ENCODE results near the gene DNAJB1. TPM values are rescaled to one million over a fixed set of nuclear protein-coding genes. Genes with fewer than 3 reads are reported as not detected.
"Not testable (repeated sequence)": the region's sequence is repeated elsewhere in the genome, so short reads cannot be mapped to it uniquely, and the experiment has no call there.

DNAJB1 gene
- total and polyA plus RNA-seq, 2 experiments from 2014 or later = 101 to 124 TPM

DNA sequence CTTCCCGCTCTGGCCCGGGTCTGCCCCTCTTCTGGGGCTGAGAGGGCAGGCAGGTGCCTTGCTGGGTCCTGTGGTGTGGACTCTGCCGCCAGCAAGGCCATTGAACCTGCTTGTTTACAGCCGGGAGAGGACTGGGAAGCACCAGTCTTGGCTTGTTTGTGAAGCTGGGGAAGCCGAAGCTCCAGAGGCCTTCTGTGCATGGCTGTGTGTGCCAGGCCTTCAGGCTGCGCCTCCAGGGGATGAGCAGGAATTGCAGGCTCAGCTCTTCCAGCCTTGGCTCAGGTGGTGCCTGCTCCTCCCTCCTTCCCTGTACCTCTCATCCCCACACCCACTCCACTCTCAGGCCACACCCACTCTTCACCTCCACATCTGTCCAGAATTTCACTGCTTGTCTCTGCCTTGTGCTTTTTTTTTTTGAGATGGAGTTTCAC, 36.2 kb upstream of the DNAJB1 start:
- H3K9ac ChIP-seq = no peak overlapping the region
- no peaks in the 10 kb centered on the region for H3K36me3 ChIP-seq (ENCODE audit: low read depth)
- in situ Hi-C loops (cut with MboI) = no loop called here
- no peak overlapping the region for H3K4me3 ChIP-seq
- no peak overlapping the region for H3K4me2 ChIP-seq (ENCODE audit: unreplicated experiment)
- no peak for DNase-seq
- H3K27me3 ChIP-seq (replicated peaks; ENCODE audit: insufficient read depth) = no peaks in the 10 kb centered on the region
- TF ChIP-seq EZH2 (IDR thresholded peaks at IDR 0.05; ENCODE audit: insufficient read depth, poor library complexity, severe bottlenecking) = no peak
- TF ChIP-seq EZH2phosphoT487 (IDR thresholded peaks at IDR 0.05; ENCODE audit: insufficient read depth, low read depth) = no peak
- H3K4me1 ChIP-seq (ENCODE audit: insufficient read depth) = peaks cover 6% of the 10 kb centered on the region; the same call in 1 of the 2 replicates
- no peaks in the 10 kb centered on the region for H3K79me2 ChIP-seq (ENCODE audit: insufficient read depth)
- H3K9me2 ChIP-seq (ENCODE audit: insufficient read depth) = no peaks in the 10 kb centered on the region
- H3K9me3 ChIP-seq (ENCODE audit: low read depth) = no peaks in the 10 kb centered on the region
- no peaks in the 10 kb centered on the region for H4K20me1 ChIP-seq (ENCODE audit: insufficient read depth)
- no peaks in the 10 kb centered on the region for H3F3A ChIP-seq (ENCODE audit: insufficient read depth)
- no peak overlapping the region for H2AFZ ChIP-seq
- WGBS, 2 experiments (ENCODE audit: low coverage in 1 of 2, low lambda C conversion rate in 2 of 2, missing lambda C conversion rate in 2 of 2) = 60 to 81% methylated on average over 5 to 6 of the region's 6 CpGs
- H3K27ac ChIP-seq = no peak overlapping the region

GRCh38 chr19:14553939-14554243, 35.7 kb upstream of the DNAJB1 start:
- Histone ChIP-seq H3K9me3 (ENCODE audit: low read depth) (no peaks in the 10 kb centered on the region), H3K4me3 (no peak overlapping the region), H3K79me2 (ENCODE audit: insufficient read depth) (no peaks in the 10 kb centered on the region), H3K27ac (no peak overlapping the region), H3K27me3 (replicated peaks; ENCODE audit: insufficient read depth) (no peaks in the 10 kb centered on the region), H3K36me3 (ENCODE audit: low read depth) (no peaks in the 10 kb centered on the region), H3K9ac (no peak overlapping the region), H3K4me2 (ENCODE audit: unreplicated experiment) (no peak overlapping the region), H3K4me1 (ENCODE audit: insufficient read depth) (peaks cover 6% of the 10 kb centered on the region; the same call in 1 of the 2 replicates), H3F3A (ENCODE audit: insufficient read depth) (no peaks in the 10 kb centered on the region), H4K20me1 (ENCODE audit: insufficient read depth) (no peaks in the 10 kb centered on the region), H2AFZ (no peak overlapping the region), H3K9me2 (ENCODE audit: insufficient read depth) (no peaks in the 10 kb centered on the region)
- 58 to 66% methylated on average over 9 of the region's 9 CpGs for WGBS, 2 experiments (ENCODE audit: low coverage in 1 of 2, low lambda C conversion rate in 2 of 2, missing lambda C conversion rate in 2 of 2)
- in situ Hi-C loops (cut with MboI) = no loop called here
- DNase-seq = no peak
- TF ChIP-seq EZH2phosphoT487 (IDR thresholded peaks at IDR 0.05; ENCODE audit: insufficient read depth, low read depth) (no peak), EZH2 (IDR thresholded peaks at IDR 0.05; ENCODE audit: insufficient read depth, poor library complexity, severe bottlenecking) (no peak)

GRCh38 chr19:14553042-14553938, 35.1 kb upstream of the DNAJB1 start:
- no peak overlapping the region for H3K27ac ChIP-seq
- no peak overlapping the region for H2AFZ ChIP-seq
- H3F3A ChIP-seq (ENCODE audit: insufficient read depth) = no peaks in the 10 kb centered on the region
- no peaks in the 10 kb centered on the region for H3K9me2 ChIP-seq (ENCODE audit: insufficient read depth)
- DNase-seq = no peak
- no peaks in the 10 kb centered on the region for H3K27me3 ChIP-seq (replicated peaks; ENCODE audit: insufficient read depth)
- no peaks in the 10 kb centered on the region for H4K20me1 ChIP-seq (ENCODE audit: insufficient read depth)
- no peak overlapping the region for H3K4me2 ChIP-seq (ENCODE audit: unreplicated experiment)
- WGBS, 2 experiments (ENCODE audit: low coverage in 1 of 2, low lambda C conversion rate in 2 of 2, missing lambda C conversion rate in 2 of 2) = 92 to 95% methylated on average over 35 of the region's 35 CpGs
- peaks cover 6% of the 10 kb centered on the region; the same call in 1 of the 2 replicates for H3K4me1 ChIP-seq (ENCODE audit: insufficient read depth)
- no peaks in the 10 kb centered on the region for H3K36me3 ChIP-seq (ENCODE audit: low read depth)
- no peaks in the 10 kb centered on the region for H3K9me3 ChIP-seq (ENCODE audit: low read depth)
- in situ Hi-C loops (cut with MboI) = no loop called here
- no peaks in the 10 kb centered on the region for H3K79me2 ChIP-seq (ENCODE audit: insufficient read depth)
- no peak overlapping the region for H3K4me3 ChIP-seq
- TF ChIP-seq EZH2phosphoT487 (IDR thresholded peaks at IDR 0.05; ENCODE audit: insufficient read depth, low read depth) (no peak), EZH2 (IDR thresholded peaks at IDR 0.05; ENCODE audit: insufficient read depth, poor library complexity, severe bottlenecking) (no peak)
- H3K9ac ChIP-seq = no peak overlapping the region

DNA sequence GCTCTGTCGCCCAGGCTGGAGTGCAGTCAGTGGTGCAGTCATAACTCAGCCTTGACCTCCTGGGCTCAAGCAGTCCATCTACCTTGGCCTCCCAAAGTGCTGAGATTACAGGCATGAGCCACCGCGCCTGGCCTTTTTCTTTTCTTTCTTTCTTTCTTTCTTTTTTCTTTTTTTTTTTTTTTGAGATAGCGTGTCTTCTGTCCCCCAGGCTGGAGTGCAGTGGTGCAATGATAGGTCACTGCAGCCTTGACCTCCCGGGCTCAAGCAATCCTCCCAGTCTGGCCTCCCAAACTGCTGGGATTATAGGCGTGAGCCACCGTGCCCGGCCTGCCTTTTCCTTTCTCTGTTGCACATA, 33.8 kb upstream of the DNAJB1 start:
- in situ Hi-C loops (cut with MboI); H3K4me1 ChIP-seq (ENCODE audit: insufficient read depth); H3K9me3 ChIP-seq (ENCODE audit: low read depth); H3F3A ChIP-seq (ENCODE audit: insufficient read depth); H3K27ac ChIP-seq; H3K4me2 ChIP-seq (ENCODE audit: unreplicated experiment); H3K9ac ChIP-seq; H4K20me1 ChIP-seq (ENCODE audit: insufficient read depth); H3K9me2 ChIP-seq (ENCODE audit: insufficient read depth); H3K79me2 ChIP-seq (ENCODE audit: insufficient read depth); H3K36me3 ChIP-seq (ENCODE audit: low read depth); DNase-seq; H3K27me3 ChIP-seq (replicated peaks; ENCODE audit: insufficient read depth); H2AFZ ChIP-seq; H3K4me3 ChIP-seq: not testable (repeated sequence)
- WGBS, 2 experiments (ENCODE audit: low coverage in 1 of 2, low lambda C conversion rate in 2 of 2, missing lambda C conversion rate in 2 of 2) = 82 to 87% methylated on average over 8 of the region's 8 CpGs

DNA sequence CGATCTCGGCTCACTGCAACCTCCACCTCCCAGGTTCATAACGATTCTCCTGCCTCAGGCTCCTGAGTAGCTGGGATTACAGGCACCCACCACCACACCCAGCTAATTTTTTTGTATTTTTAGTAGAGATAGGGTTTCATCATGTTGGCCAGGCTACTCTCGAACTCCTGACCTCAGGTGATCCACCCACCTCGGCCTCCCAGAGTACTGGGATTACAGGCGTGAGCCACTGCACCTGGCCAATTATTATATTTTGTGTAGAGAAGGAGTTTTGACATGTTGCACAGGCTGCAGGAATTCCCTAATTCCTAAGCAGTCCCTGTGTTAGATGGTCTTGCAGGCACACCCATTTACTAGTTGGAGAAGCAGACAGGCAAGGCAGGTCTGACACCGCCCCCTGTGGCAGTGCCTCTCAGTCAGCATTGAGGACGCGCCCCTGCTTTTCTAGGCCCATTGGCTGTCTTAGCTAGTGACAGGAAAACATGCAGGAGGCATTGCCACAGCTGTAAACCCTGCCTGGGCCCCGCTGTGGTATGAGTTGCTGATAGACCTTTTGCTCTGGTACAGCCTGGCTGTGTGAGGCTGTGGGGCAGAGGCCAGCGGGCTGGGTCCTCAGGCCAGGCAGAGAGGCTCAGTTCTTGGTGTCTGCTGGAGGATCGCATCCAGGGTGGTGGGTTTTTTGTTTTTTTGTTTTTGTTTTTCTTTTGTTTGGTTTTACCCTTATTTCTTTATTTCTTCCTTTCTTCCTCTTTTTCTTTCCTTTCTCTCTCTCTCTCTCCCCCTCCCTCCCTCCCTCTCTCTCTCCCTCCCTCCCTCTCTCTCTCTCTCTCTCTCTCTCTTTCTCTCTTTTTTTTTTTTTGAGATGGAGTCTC, 33.2 kb upstream of the DNAJB1 start:
- H3K4me2 ChIP-seq (ENCODE audit: unreplicated experiment); H3K4me1 ChIP-seq (ENCODE audit: insufficient read depth); H3K9me2 ChIP-seq (ENCODE audit: insufficient read depth); H3K9me3 ChIP-seq (ENCODE audit: low read depth); H3K79me2 ChIP-seq (ENCODE audit: insufficient read depth); H3K36me3 ChIP-seq (ENCODE audit: low read depth); H3K27ac ChIP-seq; H2AFZ ChIP-seq; H3K4me3 ChIP-seq; in situ Hi-C loops (cut with MboI); H3F3A ChIP-seq (ENCODE audit: insufficient read depth); H3K27me3 ChIP-seq (replicated peaks; ENCODE audit: insufficient read depth); H4K20me1 ChIP-seq (ENCODE audit: insufficient read depth): not testable (repeated sequence)
- WGBS, 2 experiments (ENCODE audit: low coverage in 1 of 2, low lambda C conversion rate in 2 of 2, missing lambda C conversion rate in 2 of 2) = 74% methylated on average over 12 of the region's 12 CpGs
- peak; percentile 58 for DNase-seq
- 0 out of 2 replicates have a peak overlapping the region, but pooled peaks have one; percentile 31 for H3K9ac ChIP-seq

All from GM23248 (cell line).